ENCODE results near the gene COL9A2.

The COL9A2 gene

GRCh38 chr1:40318476-40318875, 1.4 kb upstream of the COL9A2 start:
- no peak for DNase-seq (ENCODE audit: low read depth)

DNA sequence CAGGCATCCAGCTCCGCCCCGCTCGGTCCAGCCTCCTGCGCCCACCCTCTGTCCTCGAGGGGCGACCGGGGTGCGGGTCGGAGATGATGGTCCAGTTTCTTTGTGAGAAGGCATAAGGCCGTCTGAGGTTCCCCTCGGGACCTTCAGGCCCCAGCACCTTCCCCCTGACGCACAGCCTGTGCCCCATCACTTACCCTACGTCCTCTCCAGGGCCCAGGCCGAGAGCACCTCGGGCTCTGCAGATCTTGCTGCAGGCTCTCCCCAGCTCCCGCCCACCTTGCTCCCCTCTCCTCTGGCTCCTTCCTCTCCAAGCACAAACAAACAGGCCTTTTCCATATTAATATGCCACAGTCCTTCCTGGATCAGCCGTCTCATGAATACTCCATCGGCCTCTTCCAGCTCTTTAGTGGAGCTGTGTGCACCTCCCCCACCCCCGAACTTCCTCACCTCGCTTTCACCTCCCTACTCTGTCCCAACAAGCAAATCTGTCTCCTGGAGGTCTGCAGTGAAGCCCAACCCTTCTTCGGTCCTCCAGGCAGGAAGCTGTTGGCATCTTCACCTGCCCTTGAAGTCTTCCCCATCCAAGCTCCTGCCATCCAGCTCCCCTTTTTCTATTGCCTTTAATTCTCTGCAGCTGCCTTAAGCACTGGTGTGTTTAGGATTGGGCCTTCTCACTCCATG, 448 bp upstream of the COL9A2 start:
- no peak for DNase-seq (ENCODE audit: low read depth)

DNA sequence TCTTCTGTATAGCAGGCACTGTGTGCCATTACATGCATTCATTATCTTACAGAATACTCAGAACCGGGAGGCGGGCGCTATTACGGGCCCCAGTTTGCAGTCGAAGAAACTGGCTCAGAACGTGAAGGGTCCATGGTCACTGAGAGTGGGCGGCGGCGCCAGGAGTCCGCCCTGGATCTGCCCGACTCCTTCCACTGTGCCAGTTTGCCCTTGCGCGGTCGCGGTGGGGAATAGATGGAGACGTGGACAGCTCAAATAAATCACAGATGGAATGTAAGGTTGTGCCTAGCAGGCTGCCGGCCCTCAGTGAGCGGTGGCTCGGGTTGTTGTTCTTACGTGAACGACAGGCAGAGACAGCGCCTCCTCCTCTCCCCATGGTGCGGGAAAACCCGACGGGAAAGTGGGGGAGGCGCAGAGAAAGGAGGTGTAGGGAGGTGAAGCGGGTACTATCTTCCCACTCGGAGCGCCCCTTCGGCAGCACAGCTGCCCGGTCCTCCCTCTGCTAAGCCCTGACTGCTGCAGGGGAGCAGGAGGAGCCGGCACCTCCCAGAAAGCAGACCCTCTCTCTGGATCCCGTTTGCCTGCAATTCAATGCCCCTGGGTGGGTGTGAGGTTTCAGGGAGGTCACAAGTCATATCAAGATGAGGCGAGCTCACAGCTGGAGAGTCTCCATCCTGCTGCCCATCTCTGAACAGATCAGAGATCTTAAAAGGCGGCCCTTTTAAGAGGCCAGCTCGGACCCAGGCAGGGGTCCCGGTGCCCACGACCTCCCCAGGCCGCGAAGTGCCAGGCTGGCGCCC, 1.1 kb downstream of the COL9A2 start:
- DNase-seq (ENCODE audit: low read depth), result peak; percentile 23

- DNase-seq (ENCODE audit: low read depth), result peak; percentile 83
These were observed 1.8 kb downstream of the COL9A2 start for GRCh38 chr1:40315239-40315794.

DNA sequence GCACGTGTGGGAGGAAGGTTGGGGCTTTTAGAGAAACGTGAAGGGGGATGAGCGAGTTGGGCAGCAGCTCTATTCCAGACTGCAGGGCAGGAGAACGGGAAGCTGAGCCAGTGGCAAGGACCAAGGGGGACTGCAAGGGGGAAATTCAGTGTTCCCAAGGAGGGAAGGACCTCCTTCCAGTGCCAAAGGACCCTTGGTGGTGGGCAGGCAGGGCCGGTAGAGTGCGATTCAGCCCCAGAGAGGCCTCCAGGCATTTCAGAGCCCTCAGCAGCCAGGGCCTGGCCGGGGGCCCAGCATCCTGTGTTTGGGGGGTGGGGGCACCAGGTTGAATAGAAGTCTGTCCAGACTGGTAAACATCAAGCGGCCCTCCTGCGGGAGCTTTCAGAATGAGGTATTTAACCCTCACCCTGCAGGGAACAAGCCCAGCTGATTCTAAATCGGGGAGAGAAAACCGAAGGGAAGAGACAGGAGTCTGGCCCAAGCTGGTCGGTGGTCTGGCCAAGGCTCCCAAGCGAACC, 2.3 kb downstream of the COL9A2 start:
- no peak for DNase-seq (ENCODE audit: low read depth)

- no peak for DNase-seq (ENCODE audit: low read depth)
These were observed 2.9 kb downstream of the COL9A2 start for GRCh38 chr1:40313958-40314720.

DNA sequence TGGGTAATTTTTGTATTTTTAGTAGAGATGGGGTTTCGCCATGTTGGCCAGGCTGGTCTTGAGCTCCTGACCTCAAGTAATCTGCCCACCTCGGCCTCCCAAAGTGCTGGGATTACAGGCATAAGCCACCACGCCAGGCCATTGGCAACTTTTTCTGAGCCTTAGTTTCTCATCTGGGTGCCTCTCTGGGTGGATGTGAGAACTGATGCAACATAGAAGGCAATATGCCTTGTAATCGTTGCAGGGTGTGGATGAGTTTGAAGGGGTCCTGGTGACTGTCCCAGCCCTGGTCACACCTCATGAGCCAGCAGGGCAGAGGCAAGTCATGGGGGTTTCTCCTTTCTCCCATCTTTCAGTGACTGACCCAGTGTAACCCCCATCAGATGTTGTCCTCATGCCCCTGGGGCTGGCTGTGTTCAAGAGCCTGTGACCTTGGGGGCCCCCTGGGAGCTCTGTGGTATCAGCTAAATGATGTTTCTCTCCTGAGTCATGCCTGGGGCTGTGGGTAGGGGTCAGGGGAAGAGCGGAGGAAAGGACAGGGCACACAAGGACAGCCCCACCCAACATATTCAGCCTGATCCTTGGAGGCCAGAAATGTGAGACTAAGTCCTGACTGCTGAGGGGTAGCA, 3.6 kb downstream of the COL9A2 start:
- no peak for DNase-seq (ENCODE audit: low read depth)

- no peak for DNase-seq (ENCODE audit: low read depth)
These were observed 4.6 kb downstream of the COL9A2 start for GRCh38 chr1:40312238-40313205.

- no peak for DNase-seq (ENCODE audit: low read depth)
These were observed 5.4 kb downstream of the COL9A2 start for GRCh38 chr1:40311692-40312091.

DNA sequence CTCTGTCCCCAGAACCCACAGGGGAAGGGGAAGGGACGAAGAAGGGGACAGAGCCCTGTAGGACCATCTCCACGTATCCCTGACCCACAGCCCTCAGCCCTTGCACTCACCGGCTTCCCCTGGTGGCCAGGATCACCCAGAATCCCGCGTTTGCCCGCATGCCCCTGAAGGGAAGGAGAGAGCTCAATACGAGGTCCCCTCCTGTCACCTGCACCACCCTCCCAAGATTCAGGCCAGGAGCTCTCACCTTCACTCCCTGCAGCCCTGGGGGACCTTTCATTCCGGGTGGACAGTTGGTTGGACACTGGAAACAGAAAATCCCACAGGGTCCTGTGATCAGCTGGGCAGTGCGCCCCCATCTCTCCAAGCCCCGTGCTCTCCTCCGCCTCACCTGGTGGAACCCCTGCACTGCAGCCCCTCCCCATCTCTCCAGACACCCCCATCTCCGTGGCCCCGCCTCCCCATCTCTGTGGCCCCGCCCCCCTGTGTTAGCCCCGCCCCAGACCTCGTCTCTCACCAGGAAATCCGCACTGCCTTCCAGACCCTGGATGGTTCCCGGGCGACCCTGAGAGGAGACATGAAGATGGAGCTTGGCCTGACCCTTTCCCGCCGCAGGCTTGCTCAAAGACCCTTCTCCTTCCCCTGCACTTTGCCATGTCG, 6.0 kb downstream of the COL9A2 start:
- DNase-seq (ENCODE audit: low read depth), result no peak

GRCh38 chr1:40310129-40310461, 7.0 kb downstream of the COL9A2 start:
- DNase-seq (ENCODE audit: low read depth), result no peak

DNA sequence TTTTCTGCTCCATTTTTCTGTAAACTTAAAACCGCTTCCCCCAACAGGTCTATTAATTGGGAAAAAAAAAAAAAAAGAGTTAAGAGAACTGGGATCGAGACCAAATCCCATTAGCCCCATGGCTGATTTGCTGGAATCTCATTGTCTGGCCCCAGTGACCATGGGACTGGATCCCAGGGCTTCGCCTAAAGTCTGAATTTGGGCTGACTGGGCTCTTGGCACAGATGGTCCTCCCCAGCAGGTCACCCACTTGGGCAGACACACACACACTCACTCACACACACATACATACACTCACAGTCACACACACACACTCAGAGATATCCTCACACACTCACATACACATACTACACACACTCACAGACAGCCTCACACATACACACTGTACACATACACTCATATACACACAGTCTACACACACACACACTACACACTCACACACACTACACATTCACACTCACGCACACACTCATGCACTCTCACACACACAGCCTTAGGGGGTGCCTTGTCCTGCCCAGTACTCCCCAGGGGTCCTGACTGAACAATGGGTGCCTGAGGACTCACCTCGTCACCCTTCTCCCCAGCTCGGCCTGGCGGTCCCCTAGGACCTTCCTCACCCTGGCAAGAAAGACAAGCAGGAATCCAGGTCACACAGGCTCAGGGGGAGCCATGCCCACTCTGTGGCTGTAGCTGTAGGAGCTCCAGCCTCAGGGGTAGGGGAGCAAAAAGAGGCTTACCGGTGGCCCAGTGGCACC, 7.5 kb downstream of the COL9A2 start:
- DNase-seq (ENCODE audit: low read depth), result no peak

- DNase-seq (ENCODE audit: low read depth), result no peak
These were observed 8.9 kb downstream of the COL9A2 start for GRCh38 chr1:40308036-40308727.

GRCh38 chr1:40307186-40307585, 9.9 kb downstream of the COL9A2 start:
- no peak for DNase-seq (ENCODE audit: low read depth)

GRCh38 chr1:40306296-40306695, 10.8 kb downstream of the COL9A2 start:
- no peak for DNase-seq (ENCODE audit: low read depth)

DNA sequence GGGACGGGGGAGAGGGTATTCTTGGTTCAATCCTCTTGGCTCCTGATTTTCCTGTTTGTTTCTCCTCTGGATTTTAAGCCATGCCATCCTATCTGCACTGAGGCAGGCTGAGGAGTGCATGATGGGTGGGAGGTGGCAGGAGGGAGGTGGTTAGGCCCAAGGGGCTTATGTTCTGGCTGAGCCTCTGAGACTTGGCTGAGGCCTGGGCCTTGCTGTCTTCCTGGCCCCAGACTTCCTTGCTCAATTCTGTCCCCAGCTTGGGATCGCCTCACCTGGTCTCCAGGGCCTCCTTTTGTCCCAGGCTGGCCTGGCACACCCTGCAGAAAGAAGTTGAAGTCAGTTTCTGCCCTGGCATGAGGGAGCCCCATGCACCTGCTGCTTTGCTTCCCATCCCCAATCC, 11.2 kb downstream of the COL9A2 start:
- DNase-seq (ENCODE audit: low read depth), result no peak

DNA sequence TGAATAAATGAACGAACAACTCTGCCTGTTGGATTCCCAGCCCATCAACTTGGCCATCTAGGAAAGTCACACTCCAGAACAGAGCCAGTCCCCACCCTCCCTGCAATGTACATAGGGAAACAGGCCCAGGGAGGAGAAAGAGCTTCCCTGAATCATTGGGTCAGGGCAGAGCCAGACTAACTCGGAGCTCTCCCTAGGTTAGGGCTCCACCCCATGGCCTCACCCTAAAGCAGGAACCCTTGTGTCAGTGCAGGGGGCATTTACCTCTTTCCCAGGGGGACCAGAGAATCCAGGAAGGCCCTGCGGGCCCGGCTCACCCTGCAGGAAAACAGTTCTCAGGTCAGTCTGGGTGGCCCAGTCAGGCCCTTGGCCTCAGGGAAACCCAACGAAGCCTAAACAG, 11.6 kb downstream of the COL9A2 start:
- no peak for DNase-seq (ENCODE audit: low read depth)

- no peak for DNase-seq (ENCODE audit: low read depth)
These were observed 13.3 kb downstream of the COL9A2 start for GRCh38 chr1:40303790-40304189.
